ENCODE results near the gene MT1A. TPM values are rescaled to one million over a fixed set of nuclear protein-coding genes. Genes with fewer than 3 reads are reported as not detected.
A peak's percentile ranks its signal among the peaks of the same experiment; 100 is the strongest.

Gene MT1A
- total RNA-seq, 1 donor from 2014 or later = 4.7 TPM

- H3K4me1 ChIP-seq = peaks cover 28% of the 10 kb centered on the region
- ATAC-seq (no peak), DNase-seq (no peak)
- intact Hi-C loops (cut with DNase I) = no loop called here
- H3K36me3 ChIP-seq = no peaks in the 10 kb centered on the region
- peaks cover 24% of the 10 kb centered on the region for H3K27me3 ChIP-seq (ENCODE audit: low read depth)
- no peaks in the 10 kb centered on the region for H3K9me3 ChIP-seq
- H3K4me3 ChIP-seq = no peak overlapping the region
- TF ChIP-seq CTCF (IDR thresholded peaks at IDR 0.05) = no peak
- H3K27ac ChIP-seq = no peak overlapping the region
Observed at GRCh38 chr16:56629531-56629930, 8.9 kb upstream of the MT1A start.

- intact Hi-C loops (cut with DNase I) = no loop called here
- peaks cover 34% of the 10 kb centered on the region for H3K4me1 ChIP-seq
- H3K9me3 ChIP-seq = no peaks in the 10 kb centered on the region
- no peak overlapping the region for H3K27ac ChIP-seq
- DNase-seq (no peak), ATAC-seq (no peak)
- no peak overlapping the region for H3K4me3 ChIP-seq
- H3K36me3 ChIP-seq = no peaks in the 10 kb centered on the region
- H3K27me3 ChIP-seq (ENCODE audit: low read depth) = peaks cover 30% of the 10 kb centered on the region
- TF ChIP-seq CTCF (IDR thresholded peaks at IDR 0.05) = no peak
Observed at GRCh38 chr16:56630134-56630533, 8.3 kb upstream of the MT1A start.

- no peak for ATAC-seq
- Histone ChIP-seq H3K4me1 (peaks cover 40% of the 10 kb centered on the region), H3K27ac (peak overlapping the region; percentile 78), H3K36me3 (no peaks in the 10 kb centered on the region), H3K27me3 (ENCODE audit: low read depth) (peaks cover 41% of the 10 kb centered on the region), H3K9me3 (no peaks in the 10 kb centered on the region), H3K4me3 (no peak overlapping the region)
- intact Hi-C loops (cut with DNase I) = no loop called here
- DNase-seq = no peak
- TF ChIP-seq CTCF (IDR thresholded peaks at IDR 0.05) = no peak
Observed at GRCh38 chr16:56631197-56631596, 7.3 kb upstream of the MT1A start.

GRCh38 chr16:56631832-56632155, 6.7 kb upstream of the MT1A start:
- TF ChIP-seq CTCF (IDR thresholded peaks at IDR 0.05) = no peak
- H3K36me3 ChIP-seq = no peaks in the 10 kb centered on the region
- peak overlapping the region; percentile 61 for H3K4me3 ChIP-seq
- DNase-seq (no peak), ATAC-seq (no peak)
- H3K4me1 ChIP-seq = peaks cover 34% of the 10 kb centered on the region
- peaks cover 45% of the 10 kb centered on the region for H3K27me3 ChIP-seq (ENCODE audit: low read depth)
- intact Hi-C loops (cut with DNase I) = no loop called here
- H3K9me3 ChIP-seq = no peaks in the 10 kb centered on the region
- H3K27ac ChIP-seq = peak overlapping the region; percentile 78

- ATAC-seq = peak; percentile 85
- intact Hi-C loops (cut with DNase I) = no loop called here
- H3K9me3 ChIP-seq = no peaks in the 10 kb centered on the region
- DNase-seq = peak; percentile 73
- H3K4me1 ChIP-seq = peaks cover 29% of the 10 kb centered on the region
- peak within 1 kb of the TSS; percentile 78 for H3K27ac ChIP-seq
- H3K27me3 ChIP-seq (ENCODE audit: low read depth) = peaks cover 47% of the 10 kb centered on the region
- H3K4me3 ChIP-seq = peak within 1 kb of the TSS; percentile 61
- no peak for TF ChIP-seq CTCF (IDR thresholded peaks at IDR 0.05)
- no peaks in the 10 kb centered on the region for H3K36me3 ChIP-seq
Observed at GRCh38 chr16:56632156-56632847, 6.2 kb upstream of the MT1A start, which contains the start of gene MT1M. TSS of gene MT1M (plus strand) at chr16:56632659. CDS start at chr16:56632732, 73 bp downstream.
